Stomach (tissue), 9 donors: ENCODE measurements around the gene TPD52L1. TPM values are rescaled to one million over a fixed set of nuclear protein-coding genes. Genes with fewer than 3 reads are reported as not detected.
A peak's percentile ranks its signal among the peaks of the same experiment; 100 is the strongest.

Experiments
- DNase-seq, 2 donors: peaks; one replicate each; pipeline versions ENCODE4 v3.0.0 to v3.0.0-alpha.2; 2013 to 2019
- H3K27ac ChIP-seq, 5 donors: fragments of 200-600 bp in 4 of 5; sonication (generic) in 4 of 5; one replicate each; pipeline ENCODE4 v1.5.1; 2013 to 2019; ENCODE audit warnings: mild to moderate bottlenecking in 1 of 5, moderate library complexity in 1 of 5
- H3K27me3 ChIP-seq, 3 donors: fragments of 200-600 bp; sonication (generic); one replicate each; pipeline ENCODE4 v1.5.1; 2017 to 2019; ENCODE audit warnings: mixed run types in 1 of 3
- H3K36me3 ChIP-seq, 4 donors: fragments of 200-600 bp; sonication (generic); 1 replicate in 3 of 4; 2 replicates in 1 of 4; pipeline ENCODE4 v1.5.1; 2016 to 2019
- H3K4me1 ChIP-seq, 4 donors: fragments of 200-600 bp; sonication (generic); one replicate each; pipeline ENCODE4 v1.5.1; 2016 to 2019
- H3K4me3 ChIP-seq, 4 donors: fragments of 200-600 bp; sonication (generic) in 3 of 4; one replicate each; pipeline ENCODE4 v1.5.1; 2016 to 2019; ENCODE audit warnings: mild to moderate bottlenecking in 1 of 4
- H3K9me3 ChIP-seq, 4 donors: fragments of 200-600 bp; sonication (generic); one replicate each; pipeline ENCODE4 v1.5.1; 2016 to 2019
- EP300 ChIP-seq: sonication (generic); formaldehyde crosslinking; IDR thresholded peaks from one replicate; pipeline ENCODE4 v1.6.1; 2017; ENCODE audit warnings: antibody characterized with exemption
- POLR2A ChIP-seq, 4 donors: fragments of 450-650 bp; IDR thresholded peaks; one replicate each; pipeline ENCODE4 v1.6.1; 2016; ENCODE audit warnings: antibody characterized with exemption in 4 of 4, control low read depth in 2 of 4, mild to moderate bottlenecking in 1 of 4, moderate library complexity in 1 of 4
- POLR2AphosphoS5 ChIP-seq, 3 donors: sonication (generic); formaldehyde crosslinking; IDR thresholded peaks; one replicate each; pipeline ENCODE4 v1.6.1; 2016; ENCODE audit warnings: antibody characterized with exemption in 3 of 3
- WGBS, 5 donors: extraction: QIAGEN DNeasy Blood & Tissue Kit in 3 of 5; methylation state at CpG; one replicate each; pipeline versions ENCODE4 v1.1.5 to v1.1.7; 2013 to 2018; 5-methylcytosine and 5-hydroxymethylcytosine counted together
- intact Hi-C: fragments of 100-400 bp; cut with DNase I; formaldehyde crosslinking; loops from one replicate; pipeline ENCODE4 v1.15.1; 2023; ENCODE audit warnings: low total_unique reads
- polyA plus RNA-seq, 3 donors: library from polyadenylated mRNA; stranded (reverse); fragments of 200-250 nt; gene quantifications; one replicate each; pipeline ENCODE4 v1.2.3, GENCODE V29; 2013
- total RNA-seq, 5 donors: library from RNA; depleted of rRNA; stranded (reverse); fragments of >200 nt; gene quantifications; one replicate each; pipeline versions ENCODE4 v1.1.0 to v1.2.3, GENCODE V29; 2014 to 2016
- TF ChIP-seq, protein P1 (sequence below), 7 experiments: fragments of 450-650 bp in 4 of 7; fragments of 200-600 bp in 3 of 7; sonication (generic) in 3 of 7; IDR thresholded peaks; one replicate each; pipeline ENCODE4 v1.5.1; 2016 to 2019; ENCODE audit warnings: antibody characterized with exemption in 7 of 7, control low read depth in 2 of 7, mild to moderate bottlenecking in 1 of 7
- donor health status: healthy with polysubstance abuse.
- donor health status: Bipolar disorder and iron deficiency.
- donor health status: healthy.

Gene TPD52L1
- total and polyA plus RNA-seq, 8 donors = 14.8 to 102 (median 78.9) TPM

GRCh38 chr6:125300992-125301434 lies 147.4 kb downstream of the TPD52L1 start:
- intact Hi-C loops = loop anchor here (5.0 kb wide), 1 partner anchor 149 kb away; the partner anchor contains the start of gene TPD52L1
- no peak for DNase-seq
- Histone ChIP-seq H3K27me3 (no peaks in the 10 kb centered on the region), H3K9me3 (no peaks in the 10 kb centered on the region), H3K27ac (peak overlapping the region; percentile 90 to 95 (median 93)), H3K4me1 (peaks cover 10 to 30% (median 19%) of the 10 kb centered on the region in 4 donors), H3K4me3 (peak overlapping the region; percentile 70 to 84 (median 74)), H3K36me3 (peaks cover 6 to 38% (median 35%) of the 10 kb centered on the region in 4 donors)
- 1 to 4% (median 3%) methylated on average over 11 of the region's 11 CpGs for WGBS, 5 donors
- TF ChIP-seq, protein P1, sequence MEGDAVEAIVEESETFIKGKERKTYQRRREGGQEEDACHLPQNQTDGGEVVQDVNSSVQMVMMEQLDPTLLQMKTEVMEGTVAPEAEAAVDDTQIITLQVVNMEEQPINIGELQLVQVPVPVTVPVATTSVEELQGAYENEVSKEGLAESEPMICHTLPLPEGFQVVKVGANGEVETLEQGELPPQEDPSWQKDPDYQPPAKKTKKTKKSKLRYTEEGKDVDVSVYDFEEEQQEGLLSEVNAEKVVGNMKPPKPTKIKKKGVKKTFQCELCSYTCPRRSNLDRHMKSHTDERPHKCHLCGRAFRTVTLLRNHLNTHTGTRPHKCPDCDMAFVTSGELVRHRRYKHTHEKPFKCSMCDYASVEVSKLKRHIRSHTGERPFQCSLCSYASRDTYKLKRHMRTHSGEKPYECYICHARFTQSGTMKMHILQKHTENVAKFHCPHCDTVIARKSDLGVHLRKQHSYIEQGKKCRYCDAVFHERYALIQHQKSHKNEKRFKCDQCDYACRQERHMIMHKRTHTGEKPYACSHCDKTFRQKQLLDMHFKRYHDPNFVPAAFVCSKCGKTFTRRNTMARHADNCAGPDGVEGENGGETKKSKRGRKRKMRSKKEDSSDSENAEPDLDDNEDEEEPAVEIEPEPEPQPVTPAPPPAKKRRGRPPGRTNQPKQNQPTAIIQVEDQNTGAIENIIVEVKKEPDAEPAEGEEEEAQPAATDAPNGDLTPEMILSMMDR (IDR thresholded peaks at IDR 0.05) = no peak
- TF ChIP-seq EP300 (no peak), POLR2A (IDR thresholded peaks at IDR 0.05) (no peak), POLR2AphosphoS5 (IDR thresholded peaks at IDR 0.05) (no peak)

GRCh38 chr6:125301435-125302391 lies 148.1 kb downstream of the TPD52L1 start, which contains the start of gene HDDC2:
TSS of gene HDDC2 (minus strand) at chr6:125301967. CDS start at chr6:125301932, 35 bp downstream.
- WGBS, 5 donors = 5 to 11% (median 5%) methylated on average over 29 to 67 of the region's 67 CpGs

DNA sequence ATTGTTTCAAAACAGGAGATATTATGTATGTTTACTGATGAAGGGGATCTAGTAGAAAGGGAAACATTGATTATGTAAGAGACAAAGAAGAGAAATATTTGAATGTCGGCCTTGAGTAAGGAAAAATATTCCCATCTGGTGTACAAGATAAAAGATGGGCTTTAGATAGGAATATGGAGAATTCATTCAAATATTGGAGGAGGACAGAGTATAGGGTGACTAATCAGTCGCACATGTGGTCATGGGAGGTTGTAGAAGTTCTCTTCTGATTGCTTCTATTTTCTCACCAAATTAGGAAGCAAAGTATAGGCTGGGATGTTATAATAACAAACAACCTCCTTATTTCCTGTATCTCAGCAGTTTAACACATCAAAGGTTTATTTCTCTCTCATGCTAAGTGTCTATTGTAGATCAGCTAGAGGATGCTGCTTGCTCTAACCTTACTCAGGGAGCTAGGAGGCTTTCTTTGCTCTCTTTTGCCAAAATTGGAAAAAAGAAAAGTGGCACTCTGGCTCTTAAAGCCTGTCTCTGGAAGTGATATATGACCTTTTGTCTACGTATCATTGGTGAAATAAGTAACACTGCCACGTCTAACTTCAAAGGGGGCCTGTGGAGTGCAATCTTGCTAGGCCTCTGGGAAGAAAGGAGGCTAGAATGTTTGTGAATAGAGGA lies 149.4 kb downstream of the TPD52L1 start:
- H3K36me3 ChIP-seq = peaks cover 0 to 18% (median 17%) of the 10 kb centered on the region in 4 donors
- H3K27me3 ChIP-seq = no peaks in the 10 kb centered on the region
- H3K4me3 ChIP-seq = no peak overlapping the region
- DNase-seq = no peak
- WGBS, 5 donors = 78 to 81% (median 79%) methylated on average over 4 of the region's 4 CpGs
- TF ChIP-seq EP300 (no peak), POLR2AphosphoS5 (IDR thresholded peaks at IDR 0.05) (no peak), POLR2A (IDR thresholded peaks at IDR 0.05) (no peak)
- TF ChIP-seq, protein P1 (IDR thresholded peaks at IDR 0.05) = no peak
- no peak overlapping the region for H3K27ac ChIP-seq
- intact Hi-C loops = loop anchor here (5.0 kb wide), 1 partner anchor 151 kb away; the partner anchor contains the start of gene TPD52L1
- no peaks in the 10 kb centered on the region for H3K9me3 ChIP-seq
- H3K4me1 ChIP-seq = peaks cover 10 to 23% (median 16%) of the 10 kb centered on the region in 4 donors

More at GRCh38 chr6:125301435-125302391, 148.1 kb downstream of the TPD52L1 start, which contains the start of gene HDDC2:
- Histone ChIP-seq H3K36me3 (peaks cover 2 to 31% (median 28%) of the 10 kb centered on the region in 4 donors), H3K4me3 (peak within 1 kb of the TSS; percentile 70 to 84 (median 74)), H3K9me3 (no peaks in the 10 kb centered on the region), H3K4me1 (peaks cover 10 to 28% (median 17%) of the 10 kb centered on the region in 4 donors), H3K27me3 (no peaks in the 10 kb centered on the region), H3K27ac (peak within 1 kb of the TSS; percentile 90 to 95 (median 93))
- intact Hi-C loops = loop anchor here (5.0 kb wide), 1 partner anchor 149 kb away; the partner anchor contains the start of gene TPD52L1
- peak; percentile 78 to 91 for DNase-seq
- TF ChIP-seq, protein P1 (IDR thresholded peaks at IDR 0.05) = no peak
- TF ChIP-seq POLR2AphosphoS5 (IDR thresholded peaks at IDR 0.05) = peak in 2 of 3 donors; percentile 75 to 76
- TF ChIP-seq POLR2A (IDR thresholded peaks at IDR 0.05) = no peak
- TF ChIP-seq EP300 = no peak

GRCh38 chr6:125303512-125303854 lies 149.9 kb downstream of the TPD52L1 start:
- Histone ChIP-seq H3K4me3 (no peak overlapping the region), H3K27ac (no peak overlapping the region), H3K27me3 (no peaks in the 10 kb centered on the region), H3K9me3 (no peaks in the 10 kb centered on the region), H3K36me3 (peaks cover 0 to 14% (median 12%) of the 10 kb centered on the region in 4 donors), H3K4me1 (peaks cover 10 to 23% (median 16%) of the 10 kb centered on the region in 4 donors)
- TF ChIP-seq POLR2AphosphoS5 (IDR thresholded peaks at IDR 0.05) (no peak), EP300 (no peak), POLR2A (IDR thresholded peaks at IDR 0.05) (no peak)
- TF ChIP-seq, protein P1 (IDR thresholded peaks at IDR 0.05) = no peak
- intact Hi-C loops = loop anchor here (5.0 kb wide), 1 partner anchor 151 kb away; the partner anchor contains the start of gene TPD52L1
- no peak for DNase-seq
- WGBS, 5 donors = 64 to 100% (median 88%) methylated on average over 1 of the region's 1 CpG
